ENCODE data around the gene COPG2. TPM values are rescaled to one million over a fixed set of nuclear protein-coding genes. Genes with fewer than 3 reads are reported as not detected.

COPG2 gene
- total and polyA plus RNA-seq, 2 of the 8 experiments (the other 6 are each of a cell fraction or from before 2014, with no cell fraction given): 50.3 to 53.1 TPM

- TF ChIP-seq RFX5 (IDR thresholded peaks at IDR 0.05; ENCODE audit: borderline replicate concordance, low read depth, low read length) (no peak), CREB1 (IDR thresholded peaks at IDR 0.05) (no peak)
Measured at GRCh38 chr7:130674456-130674855, 5.9 kb upstream of the COPG2 start (continued).

Measured in H1 (cell line).